ENCODE results near the gene SERAC1. TPM values are rescaled to one million over a fixed set of nuclear protein-coding genes. Genes with fewer than 3 reads are reported as not detected.
"Not testable (repeated sequence)": the region's sequence is repeated elsewhere in the genome, so short reads cannot be mapped to it uniquely, and the experiment has no call there.

SERAC1 gene
- total RNA-seq, 2 experiments from 2014 or later, result 4.1 to 4.6 TPM

- Mint-ChIP-seq H3K4me1 (peaks cover 12% of the 10 kb centered on the region), H3K27me3 (peaks cover 3% of the 10 kb centered on the region), H3K36me3 (peaks cover 11% of the 10 kb centered on the region), H3K27ac (no peak overlapping the region), H3K9me3 (no peaks in the 10 kb centered on the region), H3K4me3 (no peak overlapping the region)
- ATAC-seq (ENCODE audit: low read depth), result no peak
- no peak for DNase-seq
- POLR2A ChIA-PET, result no interaction called here
These were observed 3.4 kb downstream of the SERAC1 start for GRCh38 chr6:158164579-158165170.

DNA sequence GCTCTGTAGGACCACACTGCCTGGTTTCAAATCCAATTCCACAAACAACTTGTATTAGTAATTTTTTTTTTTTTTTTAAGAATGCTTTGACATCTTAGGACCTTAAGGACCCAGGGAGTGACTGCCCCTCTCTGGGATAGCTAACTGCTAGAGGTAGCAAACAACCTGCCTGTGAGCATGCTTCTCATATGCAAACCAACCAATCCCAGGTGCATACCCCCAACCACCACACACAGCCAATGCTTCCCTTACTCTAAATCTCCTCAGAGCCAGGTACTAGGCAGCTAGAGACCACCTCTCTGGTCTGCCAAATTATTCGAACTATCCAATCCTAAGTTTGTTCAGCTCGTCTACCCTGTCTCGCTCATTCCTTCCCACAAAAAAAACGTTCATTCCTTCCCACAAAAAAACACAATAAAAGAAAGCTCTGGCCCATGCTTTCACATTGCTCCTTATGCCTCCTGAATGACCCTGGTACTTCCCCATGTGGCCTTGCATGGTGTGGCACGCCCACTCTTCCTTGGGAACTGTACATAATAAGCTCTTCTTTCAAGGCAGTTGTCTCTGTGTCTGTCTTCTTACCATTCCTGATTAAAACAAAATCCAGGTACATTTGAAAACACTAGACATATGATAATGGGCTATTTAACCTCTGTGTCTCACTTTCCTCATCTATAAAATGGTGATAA lies 6.4 kb downstream of the SERAC1 start:
- Mint-ChIP-seq H3K27me3 (peaks cover under 1% of the 10 kb centered on the region), H3K27ac (no peak overlapping the region), H3K36me3 (peaks cover 15% of the 10 kb centered on the region)

DNA sequence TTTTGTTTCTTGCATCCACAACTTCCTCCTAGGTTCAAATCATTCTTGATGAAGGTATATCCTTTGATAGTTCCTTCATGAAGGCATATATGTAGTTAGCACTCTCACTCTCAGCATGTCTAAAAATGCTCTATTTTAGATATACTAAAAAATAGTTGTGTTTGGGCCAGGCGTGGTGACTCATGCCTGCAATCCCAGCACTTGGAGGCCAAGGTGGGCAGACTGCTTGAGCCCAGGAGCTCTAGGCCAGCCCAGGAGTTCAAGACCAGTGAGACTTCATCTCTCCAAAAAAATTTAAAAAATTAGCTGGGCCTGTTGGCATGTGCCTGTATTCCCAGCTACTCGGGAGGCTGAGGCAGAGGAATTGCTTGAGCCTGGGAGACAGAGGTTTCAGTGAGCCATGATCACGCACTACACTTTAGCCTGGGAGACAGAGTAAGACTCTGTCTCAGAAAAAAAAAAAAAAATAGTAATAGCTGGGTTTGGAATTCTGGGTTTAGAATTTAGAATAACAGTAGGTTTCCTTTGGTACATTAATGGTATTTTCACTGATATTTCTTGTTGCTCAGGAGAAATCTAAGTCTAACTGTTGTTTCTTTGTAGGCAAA lies 7.0 kb downstream of the SERAC1 start:
- Mint-ChIP-seq H3K4me3 (no peak overlapping the region), H3K27me3 (no peaks in the 10 kb centered on the region), H3K27ac (no peak overlapping the region), H3K9me3 (no peaks in the 10 kb centered on the region), H3K4me1 (peaks cover 5% of the 10 kb centered on the region), H3K36me3 (peaks cover 14% of the 10 kb centered on the region)
- POLR2A ChIA-PET, result interaction anchor here (0.7 kb wide), 1 partner anchor 403 kb away, joined by 3 read pairs; no protein-coding TSS in a partner anchor
- DNase-seq (no peak), ATAC-seq (ENCODE audit: low read depth) (no peak)

More for the DNA sequence above, 6.4 kb downstream of the SERAC1 start:
- H3K4me1 Mint-ChIP-seq, result peaks cover 6% of the 10 kb centered on the region
- POLR2A ChIA-PET, result no interaction called here
- H3K9me3 Mint-ChIP-seq, result no peaks in the 10 kb centered on the region
- ATAC-seq (ENCODE audit: low read depth) (no peak), DNase-seq (no peak)
- H3K4me3 Mint-ChIP-seq, result no peak overlapping the region

- DNase-seq (no peak), ATAC-seq (ENCODE audit: low read depth) (no peak)
- H3K9me3 Mint-ChIP-seq, result no peaks in the 10 kb centered on the region
- H3K4me3 Mint-ChIP-seq, result no peak overlapping the region
- no peak overlapping the region for H3K27ac Mint-ChIP-seq
- peaks cover 1% of the 10 kb centered on the region for H3K4me1 Mint-ChIP-seq
- POLR2A ChIA-PET, result interaction anchor here (0.6 kb wide), 1 partner anchor 8 kb away, joined by 3 read pairs; no protein-coding TSS in a partner anchor
- peaks cover 14% of the 10 kb centered on the region for H3K36me3 Mint-ChIP-seq
- no peaks in the 10 kb centered on the region for H3K27me3 Mint-ChIP-seq
These were observed 9.3 kb downstream of the SERAC1 start for GRCh38 chr6:158158748-158159147.

- peaks cover 1% of the 10 kb centered on the region for H3K4me1 Mint-ChIP-seq
- no peak overlapping the region for H3K27ac Mint-ChIP-seq
- POLR2A ChIA-PET, result no interaction called here
- H3K36me3 Mint-ChIP-seq, result peaks cover 14% of the 10 kb centered on the region
- ATAC-seq (ENCODE audit: low read depth), result no peak
- H3K27me3 Mint-ChIP-seq, result no peaks in the 10 kb centered on the region
- no peak overlapping the region for H3K4me3 Mint-ChIP-seq
- DNase-seq, result no peak
- no peaks in the 10 kb centered on the region for H3K9me3 Mint-ChIP-seq
These were observed 9.9 kb downstream of the SERAC1 start for GRCh38 chr6:158158123-158158522.

GRCh38 chr6:158157064-158157764 lies 10.8 kb downstream of the SERAC1 start:
- no peak overlapping the region for H3K27ac Mint-ChIP-seq
- H3K4me3 Mint-ChIP-seq, result no peak overlapping the region
- ATAC-seq (ENCODE audit: low read depth) (no peak), DNase-seq (no peak)
- no peaks in the 10 kb centered on the region for H3K9me3 Mint-ChIP-seq
- POLR2A ChIA-PET, result no interaction called here
- H3K27me3 Mint-ChIP-seq, result no peaks in the 10 kb centered on the region
- peaks cover 1% of the 10 kb centered on the region for H3K4me1 Mint-ChIP-seq
- H3K36me3 Mint-ChIP-seq, result peaks cover 11% of the 10 kb centered on the region

- Mint-ChIP-seq H3K36me3 (peaks cover 7% of the 10 kb centered on the region), H3K4me1 (no peaks in the 10 kb centered on the region), H3K27ac (no peak overlapping the region), H3K27me3 (no peaks in the 10 kb centered on the region), H3K9me3 (no peaks in the 10 kb centered on the region), H3K4me3 (no peak overlapping the region)
- no peak for DNase-seq
- ATAC-seq (ENCODE audit: low read depth), result no peak
- POLR2A ChIA-PET, result no interaction called here
These were observed 13.2 kb downstream of the SERAC1 start for GRCh38 chr6:158154816-158155215.

DNA sequence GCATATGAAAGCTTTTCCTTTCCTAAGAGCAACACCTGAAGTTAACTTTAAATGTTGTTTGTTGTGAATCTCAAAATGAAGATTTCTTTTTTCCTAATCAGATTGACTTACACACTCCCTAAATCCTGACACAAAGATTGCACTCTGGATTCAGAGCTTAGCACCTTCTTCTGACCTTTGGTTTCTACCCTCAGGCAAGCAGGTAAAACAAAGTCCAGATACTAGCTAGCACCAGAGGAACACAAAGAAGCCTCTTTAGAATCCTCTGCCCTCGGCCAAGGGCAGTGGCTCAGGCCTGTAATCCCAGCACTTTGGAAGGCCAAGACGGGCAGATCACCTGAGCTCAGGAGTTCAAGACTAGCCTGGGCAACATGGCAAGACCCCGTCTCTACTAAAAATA lies 14.5 kb downstream of the SERAC1 start:
- H3K4me3 Mint-ChIP-seq, result no peak overlapping the region
- no peaks in the 10 kb centered on the region for H3K9me3 Mint-ChIP-seq
- no peak overlapping the region for H3K27ac Mint-ChIP-seq
- H3K27me3 Mint-ChIP-seq, result no peaks in the 10 kb centered on the region
- no peak for ATAC-seq (ENCODE audit: low read depth)
- no peaks in the 10 kb centered on the region for H3K4me1 Mint-ChIP-seq
- peaks cover 12% of the 10 kb centered on the region for H3K36me3 Mint-ChIP-seq
- no peak for DNase-seq
- POLR2A ChIA-PET, result interaction anchor here (0.7 kb wide), 1 partner anchor 702 kb away, joined by 6 read pairs; no protein-coding TSS in a partner anchor

DNA sequence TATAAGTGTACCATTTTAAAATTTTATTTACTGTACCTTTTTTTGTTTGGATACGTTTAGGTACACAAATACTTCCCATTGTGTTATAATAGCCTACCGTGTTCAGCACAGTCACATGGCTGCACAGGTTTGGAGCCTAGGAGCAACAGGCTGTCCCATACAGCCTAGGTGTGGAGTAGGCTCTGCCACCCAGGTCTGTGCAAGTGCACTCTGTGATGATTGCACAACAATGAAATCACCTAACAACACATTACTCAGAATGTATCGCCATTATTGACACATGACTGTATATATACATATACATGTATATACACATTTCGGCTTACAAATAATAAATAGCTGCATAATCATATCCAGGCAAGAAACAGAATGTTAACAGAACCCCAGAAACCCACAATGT lies 15.4 kb downstream of the SERAC1 start:
- no peak overlapping the region for H3K4me3 Mint-ChIP-seq
- no peaks in the 10 kb centered on the region for H3K27me3 Mint-ChIP-seq
- no peaks in the 10 kb centered on the region for H3K4me1 Mint-ChIP-seq
- ATAC-seq (ENCODE audit: low read depth), result no peak
- no peak for DNase-seq
- no peaks in the 10 kb centered on the region for H3K9me3 Mint-ChIP-seq
- H3K36me3 Mint-ChIP-seq, result peaks cover 12% of the 10 kb centered on the region
- POLR2A ChIA-PET, result no interaction called here
- H3K27ac Mint-ChIP-seq, result no peak overlapping the region

GRCh38 chr6:158152025-158152424 lies 16.0 kb downstream of the SERAC1 start:
- H3K9me3 Mint-ChIP-seq; H3K36me3 Mint-ChIP-seq; H3K4me1 Mint-ChIP-seq; ATAC-seq (ENCODE audit: low read depth); DNase-seq; POLR2A ChIA-PET; H3K27ac Mint-ChIP-seq; H3K4me3 Mint-ChIP-seq; H3K27me3 Mint-ChIP-seq: not testable (repeated sequence)

DNA sequence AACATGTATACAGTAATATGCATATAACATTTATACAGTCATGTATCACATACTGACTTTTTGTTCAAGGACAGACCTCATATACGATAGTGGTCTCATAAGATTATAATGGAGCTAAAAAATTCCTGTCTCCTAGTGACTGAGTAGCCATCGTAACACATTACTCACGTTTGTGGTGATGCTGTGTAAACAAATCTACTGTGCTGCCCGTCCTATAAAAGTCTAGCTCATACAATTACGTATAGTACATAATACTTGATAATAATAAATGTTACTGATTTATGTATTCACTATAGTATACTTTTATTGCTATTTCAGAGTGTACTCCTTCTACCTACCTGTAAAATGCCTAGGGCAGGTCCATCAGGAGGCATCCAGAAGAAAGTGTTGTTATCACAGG lies 17.4 kb downstream of the SERAC1 start:
- POLR2A ChIA-PET, result interaction anchor here (0.6 kb wide), 1 partner anchor 8 kb away, joined by 3 read pairs; no protein-coding TSS in a partner anchor
- no peak overlapping the region for H3K27ac Mint-ChIP-seq
- ATAC-seq (ENCODE audit: low read depth), result no peak

GRCh38 chr6:158149641-158150040 lies 18.4 kb downstream of the SERAC1 start:
- Mint-ChIP-seq H3K27me3 (no peaks in the 10 kb centered on the region), H3K4me3 (no peak overlapping the region), H3K9me3 (no peaks in the 10 kb centered on the region), H3K36me3 (peaks cover 7% of the 10 kb centered on the region), H3K4me1 (no peaks in the 10 kb centered on the region), H3K27ac (no peak overlapping the region)
- ATAC-seq (ENCODE audit: low read depth), result no peak
- no peak for DNase-seq
- POLR2A ChIA-PET, result no interaction called here

More for the DNA sequence above, 17.4 kb downstream of the SERAC1 start:
- Mint-ChIP-seq H3K36me3 (peaks cover 10% of the 10 kb centered on the region), H3K4me1 (no peaks in the 10 kb centered on the region), H3K4me3 (no peak overlapping the region), H3K9me3 (no peaks in the 10 kb centered on the region), H3K27me3 (no peaks in the 10 kb centered on the region)
- no peak for DNase-seq

- no peak for ATAC-seq (ENCODE audit: low read depth)
- H3K27ac Mint-ChIP-seq, result no peak overlapping the region
- DNase-seq, result no peak
- no peak overlapping the region for H3K4me3 Mint-ChIP-seq
- peaks cover 2% of the 10 kb centered on the region for H3K4me1 Mint-ChIP-seq
- peaks cover 12% of the 10 kb centered on the region for H3K36me3 Mint-ChIP-seq
- POLR2A ChIA-PET, result no interaction called here
- no peaks in the 10 kb centered on the region for H3K27me3 Mint-ChIP-seq
- H3K9me3 Mint-ChIP-seq, result no peaks in the 10 kb centered on the region
These were observed 24.4 kb downstream of the SERAC1 start for GRCh38 chr6:158143700-158144099.

Measured in activated naive CD8-positive, alpha-beta T cell treated with anti-CD3 and anti-CD28 coated beads, Interleukin-2, amount 10 ng/mL, durations not matched to agents 7 days and 5 days (primary cell).